Duodenal mucosa (tissue), 2 donors: ENCODE data around the gene RCSD1.

Experiments used
- H3K27ac ChIP-seq: one replicate; pipeline ENCODE4 v1.7.0; 2013; ENCODE audit warnings: low read depth, low read length
- H3K27me3 ChIP-seq, 2 donors: one replicate each; pipeline ENCODE4 v1.7.0; 2013; ENCODE audit warnings: low read length in 2 of 2, control low read depth in 1 of 2; ENCODE audit not compliant: insufficient read depth in 2 of 2, control insufficient read depth in 1 of 2
- H3K36me3 ChIP-seq, 2 donors: one replicate each; pipeline ENCODE4 v1.7.0; 2013; ENCODE audit warnings: low read length in 2 of 2, control low read depth in 1 of 2; ENCODE audit not compliant: insufficient read depth in 2 of 2, control insufficient read depth in 1 of 2
- H3K4me1 ChIP-seq, 2 donors: one replicate each; pipeline ENCODE4 v1.7.0; 2013; ENCODE audit warnings: low read length in 2 of 2, control low read depth in 1 of 2; ENCODE audit not compliant: insufficient read depth in 2 of 2, control insufficient read depth in 1 of 2
- H3K4me3 ChIP-seq, 2 donors: one replicate each; pipeline ENCODE4 v1.7.0; 2013; ENCODE audit warnings: low read length in 2 of 2, low read depth in 1 of 2
- H3K9ac ChIP-seq, 2 donors: one replicate each; pipeline ENCODE4 v1.7.0; 2013; ENCODE audit warnings: low read length in 2 of 2, low read depth in 1 of 2
- H3K9me3 ChIP-seq, 2 donors: one replicate each; pipeline ENCODE4 v1.7.0; 2013; ENCODE audit warnings: low read length in 2 of 2, control low read depth in 1 of 2; ENCODE audit not compliant: control insufficient read depth in 1 of 2

The RCSD1 gene

DNA sequence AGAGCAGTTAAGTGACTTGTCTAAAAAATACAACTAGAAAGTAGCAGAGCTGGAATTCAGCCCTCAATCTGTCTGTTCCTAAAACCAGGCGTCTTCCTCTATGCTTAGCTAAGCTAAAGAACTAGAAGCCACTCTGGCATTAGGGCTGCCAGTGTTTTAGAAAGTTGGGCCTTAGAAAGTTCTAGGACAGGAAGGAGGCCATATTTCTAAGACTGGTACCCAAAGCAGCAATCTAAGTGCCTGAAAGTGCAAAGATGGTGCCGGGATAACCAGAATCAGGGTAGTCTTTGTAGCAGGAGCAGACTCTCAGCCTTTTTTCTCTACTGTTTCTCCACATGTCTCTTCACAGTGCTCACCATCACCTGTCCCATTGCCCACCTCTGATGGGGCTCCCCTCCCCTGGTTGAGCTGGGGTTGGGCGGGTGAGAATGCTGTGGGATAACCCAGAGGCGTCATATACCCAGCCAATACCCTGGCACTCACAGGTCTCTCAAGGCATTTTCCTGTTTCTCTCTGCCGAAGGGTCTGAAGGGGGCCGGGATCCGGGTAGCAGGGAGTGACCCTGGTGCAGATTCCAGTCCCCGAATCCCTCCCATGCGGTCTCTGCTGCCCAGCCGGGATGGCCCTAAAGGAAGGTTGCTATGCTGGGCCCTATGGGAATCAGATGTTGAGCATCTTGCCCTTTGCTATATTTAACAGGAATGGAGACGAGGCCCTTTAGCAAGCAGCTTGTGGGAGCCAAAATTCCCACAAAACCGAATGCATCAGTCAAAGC, 1.1 kb upstream of the RCSD1 start:
- Histone ChIP-seq H3K4me3 (peak overlapping the region; percentile 57 to 66), H3K9ac (peak overlapping the region; percentile 0 to 1), H3K9me3 (no peaks in the 10 kb centered on the region), H3K36me3 (no peaks in the 10 kb centered on the region), H3K27ac (peak overlapping the region; percentile 27), H3K27me3 (peaks cover 5 to 10% of the 10 kb centered on the region in 2 donors), H3K4me1 (peaks cover 45 to 46% of the 10 kb centered on the region in 2 donors)

DNA sequence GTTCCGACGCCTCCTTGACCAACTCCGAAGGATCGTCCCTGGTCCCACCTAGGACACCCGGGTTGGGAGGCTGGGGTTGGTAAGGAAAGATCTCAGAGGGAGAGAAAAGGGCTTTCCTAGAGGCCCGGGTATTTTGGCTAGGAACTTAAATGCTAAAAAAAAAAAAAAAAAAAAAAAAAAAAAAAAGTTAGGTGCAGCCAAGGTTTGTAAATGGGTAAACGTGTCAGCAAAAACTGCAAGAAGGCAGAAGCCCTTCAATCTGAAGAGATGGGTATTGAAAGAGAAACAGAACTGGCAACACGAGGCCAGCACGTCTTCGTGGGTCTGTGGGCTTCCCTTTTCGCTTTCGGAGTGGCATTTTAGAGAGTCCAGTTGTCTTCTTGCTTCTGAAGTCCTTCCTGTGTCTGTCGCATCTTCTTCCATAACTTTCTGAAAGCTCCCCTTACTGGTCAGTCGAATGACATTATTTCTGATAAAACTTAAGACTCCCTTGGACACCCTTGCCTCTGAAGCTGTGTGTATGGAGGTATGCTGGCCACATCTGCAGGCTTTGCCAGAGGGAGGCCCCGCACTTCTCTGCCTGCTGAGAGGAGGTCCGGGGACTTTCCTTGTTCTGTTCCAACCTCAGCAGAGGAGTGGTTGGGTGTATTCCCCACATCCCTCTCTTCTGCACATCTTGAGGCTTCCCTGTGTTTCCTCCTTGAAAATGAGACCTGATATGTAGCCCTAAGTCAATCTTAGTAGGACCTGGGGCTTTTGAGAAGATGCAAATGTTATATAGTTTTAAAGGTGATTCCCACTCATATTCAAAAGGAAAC, 745 bp downstream of the RCSD1 start:
- Histone ChIP-seq H3K36me3 (no peaks in the 10 kb centered on the region), H3K27me3 (peaks cover 5 to 10% of the 10 kb centered on the region in 2 donors), H3K4me1 (peaks cover 59 to 62% of the 10 kb centered on the region in 2 donors), H3K9me3 (no peaks in the 10 kb centered on the region), H3K9ac (peak overlapping the region; percentile 66 to 73), H3K4me3 (peak overlapping the region; percentile 74 to 81), H3K27ac (peak overlapping the region; percentile 73)

DNA sequence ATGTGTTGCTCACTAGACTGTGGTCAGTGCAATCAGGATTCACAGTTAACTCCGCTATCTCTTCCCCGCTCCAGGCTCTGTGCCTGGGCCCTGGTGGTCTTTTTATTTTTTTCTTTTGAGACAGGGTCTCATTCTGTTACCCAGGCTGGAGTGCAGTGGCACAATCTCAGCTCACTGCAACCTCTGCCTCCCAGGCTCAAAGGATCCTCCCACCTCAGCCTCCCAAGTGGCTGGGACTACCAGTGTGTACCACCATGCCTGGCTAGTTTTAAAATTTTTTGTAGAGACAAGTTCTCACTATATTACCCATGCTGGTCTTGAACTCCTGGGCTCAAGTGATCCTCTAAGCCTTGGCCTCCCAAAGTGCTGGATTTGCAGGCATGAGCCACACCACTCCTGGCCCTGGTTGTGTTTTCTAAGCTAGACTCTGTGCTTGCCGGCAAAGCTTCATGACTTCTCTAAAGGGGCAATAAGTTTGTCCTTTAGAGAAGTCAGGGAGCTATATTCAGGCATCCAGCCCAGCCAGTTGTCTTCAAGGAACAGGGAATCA, 1.4 kb downstream of the RCSD1 start:
- Histone ChIP-seq H3K27ac (peak overlapping the region; percentile 61), H3K27me3 (peaks cover 5 to 10% of the 10 kb centered on the region in 2 donors), H3K4me3 (peak overlapping the region; percentile 74 to 81), H3K9ac (peak overlapping the region; percentile 64 to 66), H3K36me3 (no peaks in the 10 kb centered on the region), H3K9me3 (no peaks in the 10 kb centered on the region), H3K4me1 (peaks cover 60 to 66% of the 10 kb centered on the region in 2 donors)

DNA sequence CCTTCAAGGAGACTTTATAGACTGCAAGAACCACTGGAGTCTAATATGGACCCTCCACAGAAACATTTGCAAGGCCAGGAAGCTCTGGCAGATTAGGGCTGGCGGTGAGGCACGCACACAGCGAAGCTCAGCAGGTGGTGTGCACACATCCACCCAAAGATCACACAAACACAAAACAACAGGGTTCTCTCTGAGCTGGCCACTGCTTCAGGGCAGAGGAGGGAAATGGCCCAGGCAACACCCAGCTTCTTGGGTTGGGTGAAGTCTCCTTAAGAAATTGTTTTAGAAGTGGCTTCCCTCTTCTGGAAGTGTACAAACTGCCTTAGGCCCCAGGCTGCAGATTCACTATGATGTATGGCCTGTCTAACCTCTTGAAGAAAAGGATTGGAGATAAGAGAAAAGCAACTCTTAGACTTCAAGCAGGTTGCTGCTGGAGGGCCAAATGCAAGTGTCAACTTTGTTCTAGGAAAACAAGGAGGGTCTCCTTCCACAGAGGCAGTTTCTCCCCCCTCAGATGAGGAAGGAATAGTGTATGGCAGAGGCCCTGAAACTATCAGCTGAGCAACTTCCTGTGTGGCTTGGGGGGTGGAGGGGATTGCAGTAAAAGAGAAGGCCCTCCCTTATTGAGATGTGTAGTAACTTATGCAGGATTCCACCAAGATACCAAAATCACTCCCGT, 2.0 kb downstream of the RCSD1 start:
- no peaks in the 10 kb centered on the region for H3K9me3 ChIP-seq
- H3K9ac ChIP-seq = peak overlapping the region; percentile 64 to 66
- H3K27ac ChIP-seq = peak overlapping the region; percentile 61
- no peaks in the 10 kb centered on the region for H3K36me3 ChIP-seq
- H3K27me3 ChIP-seq = peaks cover 5 to 10% of the 10 kb centered on the region in 2 donors
- H3K4me1 ChIP-seq = peaks cover 66 to 72% of the 10 kb centered on the region in 2 donors
- H3K4me3 ChIP-seq = peak overlapping the region; percentile 74 to 81

DNA sequence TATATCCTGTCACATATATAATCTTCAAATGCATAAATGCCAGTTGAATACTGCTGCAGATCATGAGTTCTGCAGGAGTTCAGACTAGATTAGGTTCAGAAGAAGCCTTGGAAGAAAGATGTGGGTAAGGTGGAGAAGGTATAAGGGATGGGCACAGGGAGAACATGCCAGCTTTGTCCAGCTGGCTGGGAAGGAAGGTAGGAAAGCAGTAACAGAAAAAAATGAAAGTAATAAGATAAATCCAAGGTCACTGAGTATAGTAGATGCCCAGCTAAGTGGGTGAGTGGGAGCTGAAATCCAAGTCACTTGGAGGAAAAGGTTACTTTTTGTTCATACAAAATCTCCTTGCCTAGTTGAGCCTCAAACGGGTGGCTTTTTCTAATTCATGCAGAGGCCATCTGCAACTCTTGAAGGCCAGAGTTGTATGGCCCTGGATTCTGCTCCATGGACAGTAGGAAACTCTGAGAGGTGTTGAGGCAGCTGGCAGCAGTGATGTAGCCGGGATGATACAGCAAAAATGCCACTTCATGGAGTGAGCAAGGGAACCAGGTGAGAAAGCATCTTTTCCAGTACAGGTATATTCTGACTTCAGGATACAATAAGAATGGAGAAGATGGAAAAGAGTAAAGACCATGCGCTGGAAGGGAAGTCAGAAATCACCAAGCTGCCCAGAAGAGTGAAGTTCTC, 3.4 kb downstream of the RCSD1 start:
- no peaks in the 10 kb centered on the region for H3K9me3 ChIP-seq
- H3K27ac ChIP-seq = no peak overlapping the region
- H3K9ac ChIP-seq = no peak overlapping the region
- peaks cover 64 to 72% of the 10 kb centered on the region in 2 donors for H3K4me1 ChIP-seq
- no peaks in the 10 kb centered on the region for H3K36me3 ChIP-seq
- peak overlapping the region in 1 of 2 donors; percentile 36 for H3K4me3 ChIP-seq
- H3K27me3 ChIP-seq = peaks cover 5 to 10% of the 10 kb centered on the region in 2 donors

DNA sequence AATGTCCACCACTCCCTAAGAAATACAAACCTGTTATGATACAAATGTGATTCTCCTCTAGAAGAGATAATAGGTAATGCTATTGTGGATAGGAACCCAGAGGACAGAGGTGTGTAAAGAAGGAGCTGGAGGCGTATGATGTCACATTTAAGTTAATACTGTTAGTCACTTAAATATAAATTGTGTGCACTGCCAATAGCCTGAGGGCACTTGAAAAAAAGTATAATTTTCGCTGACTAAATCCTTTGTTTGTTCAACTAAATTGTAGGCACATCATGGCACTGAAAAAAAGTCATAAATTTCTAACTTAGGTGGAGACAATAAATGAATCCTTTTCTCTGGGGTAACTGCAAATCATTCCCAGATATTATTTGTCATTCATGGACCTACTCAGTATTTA, 4.4 kb downstream of the RCSD1 start:
- H3K36me3 ChIP-seq = no peaks in the 10 kb centered on the region
- H3K27ac ChIP-seq = no peak overlapping the region
- no peak overlapping the region for H3K9ac ChIP-seq
- peaks cover 54 to 62% of the 10 kb centered on the region in 2 donors for H3K4me1 ChIP-seq
- no peaks in the 10 kb centered on the region for H3K9me3 ChIP-seq
- peaks cover 5 to 9% of the 10 kb centered on the region in 2 donors for H3K27me3 ChIP-seq
- H3K4me3 ChIP-seq = peak overlapping the region in 1 of 2 donors; percentile 9

DNA sequence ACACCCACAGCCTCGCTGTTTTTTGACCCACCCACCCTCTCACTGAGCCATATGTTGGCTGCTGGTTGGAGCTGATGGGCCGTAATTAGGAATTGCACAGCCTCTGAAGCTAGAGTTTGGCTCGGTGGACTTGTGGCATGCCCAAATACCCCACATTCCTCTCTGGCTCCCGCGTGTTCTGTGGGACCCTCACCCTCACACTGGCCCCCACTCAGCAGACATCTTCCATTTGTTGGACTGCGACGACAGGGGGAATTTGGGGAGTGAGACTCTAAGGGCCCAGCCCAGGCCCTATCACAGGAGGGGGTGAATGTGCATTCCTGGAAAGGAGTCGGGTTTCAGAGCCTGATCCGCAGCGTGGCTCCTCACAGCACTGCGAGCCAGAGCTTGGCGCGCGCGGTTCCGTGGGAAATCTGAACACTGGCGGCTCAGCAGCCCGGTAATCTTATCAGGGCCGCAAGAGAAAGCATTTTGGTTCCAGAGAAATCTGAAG, 5.2 kb downstream of the RCSD1 start:
- no peaks in the 10 kb centered on the region for H3K9me3 ChIP-seq
- H3K27ac ChIP-seq = peak overlapping the region; percentile 7
- H3K27me3 ChIP-seq = peaks cover 4 to 5% of the 10 kb centered on the region in 2 donors
- peaks cover 54 to 57% of the 10 kb centered on the region in 2 donors for H3K4me1 ChIP-seq
- peaks cover 0 to 3% of the 10 kb centered on the region in 2 donors for H3K36me3 ChIP-seq
- no peak overlapping the region for H3K9ac ChIP-seq
- H3K4me3 ChIP-seq = peak overlapping the region in 1 of 2 donors; percentile 15

DNA sequence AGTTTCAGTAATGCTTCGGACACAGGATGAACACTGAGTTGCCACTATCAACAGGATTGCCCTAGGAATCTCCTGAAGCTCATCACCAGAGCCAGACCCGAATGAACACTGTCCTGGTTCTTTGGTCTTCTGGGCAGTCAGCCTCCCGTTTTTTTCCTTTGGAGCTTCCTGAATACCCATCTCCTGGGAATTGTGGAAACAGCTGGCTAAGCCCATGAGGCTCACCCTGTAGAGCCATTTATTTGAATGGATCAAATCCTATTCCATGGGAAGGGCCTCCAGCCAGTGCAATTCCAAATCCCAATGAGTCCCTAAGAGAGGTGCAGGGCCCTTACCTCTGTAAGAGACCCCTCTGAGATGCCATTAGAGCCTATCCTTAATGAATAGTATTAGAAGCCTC, 5.9 kb downstream of the RCSD1 start:
- Histone ChIP-seq H3K9me3 (no peaks in the 10 kb centered on the region), H3K4me1 (peaks cover 54 to 57% of the 10 kb centered on the region in 2 donors), H3K36me3 (peaks cover 0 to 6% of the 10 kb centered on the region in 2 donors), H3K9ac (no peak overlapping the region), H3K4me3 (no peak overlapping the region), H3K27me3 (peaks cover 2 to 3% of the 10 kb centered on the region in 2 donors), H3K27ac (no peak overlapping the region)

DNA sequence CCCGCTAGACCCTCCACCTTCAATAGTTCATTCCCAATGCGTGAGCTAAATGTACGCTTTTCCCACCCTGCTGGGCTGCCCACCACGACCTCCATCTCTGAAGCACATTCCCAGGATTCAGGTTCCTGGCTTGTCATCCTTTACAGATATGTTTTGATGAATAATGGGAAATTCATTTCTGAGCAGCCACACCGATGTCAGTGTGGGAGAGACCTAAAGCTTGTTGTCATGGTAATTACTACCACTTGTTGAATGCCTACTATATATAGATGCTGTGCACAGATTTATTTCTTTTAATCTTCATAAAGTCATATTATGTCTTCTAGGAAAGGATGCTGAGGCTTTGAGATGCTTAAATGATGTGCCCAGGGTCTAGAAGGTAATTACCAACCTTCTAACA, 8.0 kb downstream of the RCSD1 start:
- Histone ChIP-seq H3K27ac (no peak overlapping the region), H3K4me1 (peaks cover 48 to 52% of the 10 kb centered on the region in 2 donors), H3K9ac (no peak overlapping the region), H3K36me3 (peaks cover 0 to 6% of the 10 kb centered on the region in 2 donors), H3K27me3 (no peaks in the 10 kb centered on the region), H3K4me3 (no peak overlapping the region), H3K9me3 (no peaks in the 10 kb centered on the region)
